ENCODE data around the gene RSRC1.
A peak's percentile ranks its signal among the peaks of the same experiment; 100 is the strongest.

DNA sequence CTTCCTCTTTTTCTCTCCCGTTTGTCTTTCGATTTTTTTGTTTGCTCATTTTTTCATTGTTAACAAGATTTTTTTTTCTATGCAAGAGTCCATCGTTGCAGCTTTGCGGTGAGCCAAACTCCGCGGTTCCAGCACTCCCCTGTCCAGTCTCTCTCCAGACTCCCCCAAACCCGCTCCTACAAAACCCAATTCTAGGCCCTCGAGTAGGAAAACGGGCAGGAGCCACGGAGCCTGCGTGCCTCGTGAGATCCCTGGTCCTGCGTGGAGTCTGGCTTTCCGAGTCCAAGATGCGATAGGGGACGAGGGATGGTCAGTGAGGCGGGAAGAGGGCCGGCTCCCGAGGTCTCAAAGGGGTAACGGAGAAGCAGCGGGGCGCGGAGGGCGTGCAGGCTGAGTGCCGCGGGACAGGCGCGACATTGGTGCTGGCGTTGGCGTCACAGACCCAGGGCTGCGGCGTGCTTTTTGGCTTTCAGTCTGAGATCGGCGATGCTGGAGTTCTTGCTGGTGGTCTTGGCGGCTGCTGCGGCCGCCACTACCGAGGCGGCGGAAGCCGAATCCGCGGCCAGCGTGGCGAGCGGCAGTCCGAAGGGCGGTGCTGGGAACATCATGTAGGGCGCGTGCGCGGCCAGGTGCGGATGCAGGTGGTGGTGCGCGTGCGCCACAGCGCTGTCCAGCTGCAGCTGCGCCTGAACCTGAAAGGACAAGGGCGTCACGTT lies 12.1 kb upstream of the RSRC1 start:
- TF ChIP-seq, protein P1, sequence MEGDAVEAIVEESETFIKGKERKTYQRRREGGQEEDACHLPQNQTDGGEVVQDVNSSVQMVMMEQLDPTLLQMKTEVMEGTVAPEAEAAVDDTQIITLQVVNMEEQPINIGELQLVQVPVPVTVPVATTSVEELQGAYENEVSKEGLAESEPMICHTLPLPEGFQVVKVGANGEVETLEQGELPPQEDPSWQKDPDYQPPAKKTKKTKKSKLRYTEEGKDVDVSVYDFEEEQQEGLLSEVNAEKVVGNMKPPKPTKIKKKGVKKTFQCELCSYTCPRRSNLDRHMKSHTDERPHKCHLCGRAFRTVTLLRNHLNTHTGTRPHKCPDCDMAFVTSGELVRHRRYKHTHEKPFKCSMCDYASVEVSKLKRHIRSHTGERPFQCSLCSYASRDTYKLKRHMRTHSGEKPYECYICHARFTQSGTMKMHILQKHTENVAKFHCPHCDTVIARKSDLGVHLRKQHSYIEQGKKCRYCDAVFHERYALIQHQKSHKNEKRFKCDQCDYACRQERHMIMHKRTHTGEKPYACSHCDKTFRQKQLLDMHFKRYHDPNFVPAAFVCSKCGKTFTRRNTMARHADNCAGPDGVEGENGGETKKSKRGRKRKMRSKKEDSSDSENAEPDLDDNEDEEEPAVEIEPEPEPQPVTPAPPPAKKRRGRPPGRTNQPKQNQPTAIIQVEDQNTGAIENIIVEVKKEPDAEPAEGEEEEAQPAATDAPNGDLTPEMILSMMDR (optimal IDR thresholded peaks at IDR 0.05 in 1 of 3, IDR thresholded peaks at IDR 0.05 in 1 of 3, conservative IDR thresholded peaks at IDR 0.05 in 1 of 3; ENCODE audit: extremely low read depth in 1 of 3, insufficient read depth in 2 of 3, low read length in 3 of 3) = peak in 1 of 3 experiments; percentile 0
- peak; percentile 54 for TF ChIP-seq EZH2 (IDR thresholded peaks at IDR 0.05; ENCODE audit: low read length)

Data from keratinocyte (primary cell).